HG02571 (cell line): ENCODE measurements around the gene PLEKHG1.

Experiments
- ATAC-seq: cut with Tn5 transposase; IDR thresholded peaks from one replicate; pipeline ENCODE4 v1.9.1; 2021; ENCODE audit warnings: mild to moderate bottlenecking, moderate library complexity; ENCODE audit not compliant: unreplicated experiment

PLEKHG1 gene

DNA sequence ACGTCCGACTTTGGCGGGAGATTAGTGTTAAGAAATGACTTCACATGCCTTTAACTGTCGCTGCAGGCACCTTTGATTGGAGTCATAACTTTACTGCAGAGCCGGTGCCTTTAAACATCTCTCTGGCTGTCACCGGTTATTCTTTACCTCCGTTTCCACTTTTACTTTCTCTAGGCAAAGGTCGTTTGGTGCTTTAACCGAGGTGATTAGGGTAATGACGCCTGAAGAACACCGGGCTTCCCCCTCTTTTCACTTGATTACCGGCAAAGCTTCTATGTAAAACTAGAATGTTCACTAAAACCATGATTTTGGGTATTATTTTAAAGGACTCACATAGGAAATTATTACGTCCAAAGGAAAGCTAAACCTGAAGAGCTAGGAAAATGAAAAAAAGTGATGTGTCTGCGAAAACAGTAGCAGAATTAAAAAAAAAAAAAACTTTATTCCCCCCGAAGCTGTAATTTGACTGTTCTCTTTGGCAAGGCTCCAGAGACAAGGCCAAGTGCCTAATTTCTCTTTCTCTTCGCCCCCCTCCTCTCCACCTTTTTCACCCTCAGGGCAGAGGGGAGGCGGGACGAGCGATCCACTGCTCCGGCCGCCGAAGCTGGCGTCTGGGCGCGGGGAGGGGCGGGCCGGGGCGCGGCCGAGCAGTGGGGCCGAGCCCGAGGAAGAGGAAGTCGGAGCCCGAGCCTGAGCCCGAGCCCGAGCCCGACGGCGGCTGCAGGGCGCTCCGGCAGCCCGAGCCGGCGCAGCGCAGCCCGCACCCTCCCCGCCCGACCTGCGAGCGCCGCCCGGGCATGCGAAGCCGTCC is at the start of gene PLEKHG1:
PLEKHG1 (plus strand) TSS at position 687 of the 811 bp plus-strand sequence. CDS start 133,797 bp downstream, outside the sequence.
- peak; percentile 79 for ATAC-seq

DNA sequence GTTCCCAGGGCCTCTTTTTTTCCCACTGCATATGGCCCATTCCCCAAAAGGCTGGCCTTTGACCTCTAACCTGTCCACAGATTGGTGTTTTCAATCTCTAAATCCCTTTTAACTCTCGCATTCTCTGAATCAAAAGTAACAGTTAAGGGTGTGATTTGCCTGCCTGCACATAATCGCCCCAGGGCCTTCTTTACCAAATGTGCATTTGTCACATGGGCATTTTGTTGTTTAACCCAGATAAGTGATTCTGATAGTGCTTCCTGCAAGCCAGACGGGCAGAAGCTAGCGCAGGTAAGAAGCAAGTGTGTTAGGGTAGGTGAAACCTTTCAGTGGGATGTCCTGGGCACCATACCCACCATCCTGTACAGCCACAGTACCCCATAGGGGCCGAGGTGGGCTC is 49.4 kb upstream of the PLEKHG1 start:
- no peak for ATAC-seq

GRCh38 chr6:150557043-150557599 is 42.6 kb upstream of the PLEKHG1 start:
- ATAC-seq = no peak

DNA sequence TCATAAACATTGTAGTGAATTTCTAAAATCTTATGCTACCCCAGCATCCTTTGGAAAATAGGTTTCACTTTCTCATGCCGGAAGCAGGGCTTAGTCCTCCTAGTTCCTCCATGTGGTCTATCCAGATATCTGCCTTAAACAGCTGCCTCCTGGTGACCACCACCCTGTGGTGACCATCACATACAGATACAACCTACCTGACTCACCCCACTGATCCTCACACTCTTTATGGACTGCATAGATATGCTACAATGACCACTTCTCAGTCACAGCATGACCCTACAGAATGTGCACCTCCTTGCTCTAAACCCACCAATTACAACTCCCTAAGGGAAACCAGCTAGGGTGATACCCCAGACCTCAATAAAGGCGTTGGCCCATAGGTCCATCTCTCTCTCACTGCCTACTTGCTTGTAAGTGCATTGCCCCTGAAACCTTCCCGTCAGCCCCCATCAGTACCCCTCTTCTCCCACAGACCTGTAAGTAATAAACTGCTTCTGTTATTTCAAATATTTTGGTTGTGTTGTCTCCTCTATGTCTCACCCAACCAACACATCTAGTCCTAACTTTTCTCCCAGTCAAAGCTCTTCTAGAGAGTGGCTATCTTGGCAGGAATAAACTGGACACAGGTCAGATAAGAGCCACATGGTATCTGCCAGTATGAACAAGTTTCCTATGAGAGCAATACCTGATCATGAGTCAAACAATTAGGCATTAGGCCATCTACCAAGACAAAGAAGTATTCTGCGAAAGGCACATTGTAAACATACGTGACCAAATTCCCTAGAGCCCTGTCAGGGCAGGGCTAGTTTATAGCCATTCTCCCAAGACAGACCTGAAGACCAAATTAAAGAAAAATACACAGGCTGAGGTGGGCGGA is 39.4 kb upstream of the PLEKHG1 start:
- ATAC-seq = no peak

DNA sequence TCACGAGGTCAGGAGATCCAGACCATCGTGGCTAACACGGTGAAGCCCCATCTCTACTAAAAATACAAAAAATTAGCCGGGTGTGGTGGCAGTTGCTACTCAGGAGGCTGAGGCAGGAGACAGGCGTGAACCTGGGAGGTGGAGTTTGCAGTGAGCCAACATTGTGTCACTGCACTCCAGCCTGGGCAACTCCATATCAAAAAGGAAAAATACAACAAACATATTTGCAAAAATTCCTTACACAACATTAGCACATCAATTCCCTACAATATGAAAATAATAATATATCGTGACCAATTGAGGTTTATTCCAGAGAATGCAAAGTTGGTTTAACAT is 38.8 kb upstream of the PLEKHG1 start:
- ATAC-seq = no peak

DNA sequence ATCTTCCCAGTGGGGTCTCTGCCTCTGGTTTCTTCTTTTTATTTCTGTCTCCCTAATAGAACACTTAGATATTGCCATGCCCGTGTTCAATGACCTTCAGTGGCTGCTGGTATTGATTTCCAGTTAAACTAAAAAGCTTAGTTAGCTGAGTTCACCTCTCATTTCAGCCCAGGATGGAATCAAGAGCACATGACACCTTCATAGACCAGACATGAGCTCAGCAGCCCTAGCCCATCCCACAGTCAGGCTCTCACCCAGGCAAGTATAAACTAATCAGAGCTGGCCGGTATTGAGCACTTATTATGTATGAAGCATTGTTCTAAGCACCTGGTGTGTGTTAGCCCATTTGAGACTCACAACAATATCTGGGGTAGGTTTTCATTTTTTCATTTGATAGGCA is 33.7 kb upstream of the PLEKHG1 start:
- no peak for ATAC-seq

GRCh38 chr6:150566486-150566885 is 33.2 kb upstream of the PLEKHG1 start:
- ATAC-seq = no peak

- no peak for ATAC-seq
Observed at GRCh38 chr6:150567380-150567779, 32.3 kb upstream of the PLEKHG1 start.

DNA sequence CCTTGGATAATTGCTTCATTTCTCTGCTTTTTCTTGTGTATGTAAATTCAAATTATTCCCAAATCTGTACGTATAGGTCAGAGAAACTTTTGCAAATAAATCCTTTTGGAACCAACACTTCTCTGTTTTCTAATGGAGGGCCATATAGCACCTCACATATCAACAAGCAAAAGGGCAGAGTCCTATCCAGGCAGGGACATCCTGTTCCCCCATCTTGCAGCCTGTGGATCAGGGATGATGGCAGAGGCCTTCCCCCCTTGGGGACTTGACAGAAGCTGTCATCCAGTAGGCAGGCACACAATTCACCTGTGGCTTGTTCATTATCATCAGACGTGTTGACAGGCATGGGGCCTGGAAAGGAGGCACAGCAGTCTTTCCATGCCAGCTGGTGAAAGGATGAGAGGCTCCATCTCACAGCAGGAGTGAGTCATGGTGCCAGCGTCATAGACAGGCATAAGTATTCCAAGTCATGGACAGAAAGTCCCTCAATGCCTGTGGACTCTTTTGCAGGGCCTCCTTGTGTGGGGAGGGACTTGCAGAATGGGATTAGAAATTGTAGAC is 31.8 kb upstream of the PLEKHG1 start:
- ATAC-seq = no peak

DNA sequence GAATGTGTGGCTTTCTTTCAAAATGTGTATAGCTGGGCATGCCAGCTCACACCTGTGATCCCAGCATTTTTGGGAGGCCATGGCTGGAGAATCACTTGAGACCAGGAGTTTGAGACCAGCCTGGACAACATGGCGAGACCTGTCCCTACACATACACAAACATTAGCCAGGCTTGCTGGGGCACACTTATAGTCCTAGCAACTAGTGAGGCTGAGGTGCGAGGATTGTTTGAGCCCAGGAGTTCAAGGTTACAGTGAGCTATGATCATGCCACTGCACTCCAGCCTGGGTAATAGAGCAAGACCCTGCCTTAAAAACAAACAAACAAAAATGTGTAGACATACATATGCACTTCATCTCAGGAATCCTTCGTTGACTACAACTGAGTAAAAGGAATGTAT is 31.1 kb upstream of the PLEKHG1 start:
- ATAC-seq = no peak

- ATAC-seq = no peak
Observed at GRCh38 chr6:150569161-150569560, 30.5 kb upstream of the PLEKHG1 start.

GRCh38 chr6:150573041-150573681 is 26.5 kb upstream of the PLEKHG1 start:
- ATAC-seq = no peak

DNA sequence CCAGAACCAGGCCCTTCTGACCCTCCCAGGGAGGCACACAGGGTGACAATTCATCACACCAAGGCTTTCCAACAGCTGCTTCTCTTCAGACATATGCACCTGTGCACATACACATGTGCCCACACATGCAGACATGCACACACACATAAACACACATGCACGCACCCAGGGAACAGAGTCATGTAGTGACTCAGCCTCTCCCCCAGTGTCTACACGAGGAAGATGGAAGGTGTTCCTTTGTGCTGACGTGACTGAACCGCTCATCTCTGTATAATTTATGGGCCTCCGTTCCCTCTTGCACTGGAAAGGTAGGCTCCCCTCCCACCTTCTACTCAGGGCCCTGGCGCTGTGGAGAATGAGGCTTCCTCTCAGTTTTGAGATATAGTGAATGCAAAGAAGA is 23.8 kb upstream of the PLEKHG1 start:
- ATAC-seq = no peak

GRCh38 chr6:150576651-150577226 is 22.9 kb upstream of the PLEKHG1 start:
- no peak for ATAC-seq

- no peak for ATAC-seq
Observed at GRCh38 chr6:150579611-150580010, 20.1 kb upstream of the PLEKHG1 start.

GRCh38 chr6:150580489-150580888 is 19.2 kb upstream of the PLEKHG1 start:
- ATAC-seq = no peak

DNA sequence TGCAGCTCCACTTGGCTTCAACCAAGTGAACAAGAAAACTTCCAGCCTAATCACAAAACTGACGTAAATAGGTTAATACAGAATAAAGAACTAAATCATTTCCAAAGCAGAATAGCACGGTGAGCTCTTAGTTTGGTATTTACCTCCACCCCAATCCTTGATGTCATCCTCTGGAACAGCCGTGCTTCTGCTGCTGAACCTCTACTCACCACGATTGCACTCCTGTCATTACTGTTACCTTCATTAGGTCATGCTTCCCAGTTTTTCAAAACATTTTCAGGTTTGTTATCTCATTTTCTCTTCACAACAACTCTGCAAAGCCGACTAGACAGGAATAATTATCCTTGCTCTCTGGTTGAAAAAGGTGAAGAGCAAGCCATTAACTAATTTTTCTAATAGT is 15.6 kb upstream of the PLEKHG1 start:
- no peak for ATAC-seq

DNA sequence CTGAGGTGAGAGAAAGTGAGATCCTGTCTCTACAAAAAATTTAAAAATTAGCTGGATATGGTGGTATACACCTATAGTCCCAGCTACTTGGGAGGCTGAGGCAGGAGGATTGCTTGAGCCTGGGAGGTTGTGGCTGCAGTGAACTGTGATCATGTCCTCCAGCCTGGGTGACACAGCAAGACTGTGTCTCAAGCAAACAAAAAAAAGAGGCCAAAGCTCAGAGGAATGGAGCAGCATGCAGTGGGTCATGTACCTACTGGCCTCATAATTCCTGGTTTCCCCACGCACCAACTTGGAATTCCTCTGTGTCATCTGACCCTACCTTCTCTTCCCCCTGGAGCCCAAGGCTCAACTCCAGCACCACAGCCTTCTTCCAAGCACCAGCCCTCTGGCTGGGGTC is 15.1 kb upstream of the PLEKHG1 start:
- ATAC-seq = no peak

- no peak for ATAC-seq
Observed at GRCh38 chr6:150586850-150587359, 12.8 kb upstream of the PLEKHG1 start.

- ATAC-seq = no peak
Observed at GRCh38 chr6:150587637-150588036, 12.0 kb upstream of the PLEKHG1 start.
